Measurements from ENCODE around the gene ARHGAP29.

Gene ARHGAP29

GRCh38 chr1:94282143-94282711 is 44.8 kb upstream of the ARHGAP29 start:
- no peak overlapping the region for H2AFZ ChIP-seq (ENCODE audit: low read length)
- TF ChIP-seq, protein P1, sequence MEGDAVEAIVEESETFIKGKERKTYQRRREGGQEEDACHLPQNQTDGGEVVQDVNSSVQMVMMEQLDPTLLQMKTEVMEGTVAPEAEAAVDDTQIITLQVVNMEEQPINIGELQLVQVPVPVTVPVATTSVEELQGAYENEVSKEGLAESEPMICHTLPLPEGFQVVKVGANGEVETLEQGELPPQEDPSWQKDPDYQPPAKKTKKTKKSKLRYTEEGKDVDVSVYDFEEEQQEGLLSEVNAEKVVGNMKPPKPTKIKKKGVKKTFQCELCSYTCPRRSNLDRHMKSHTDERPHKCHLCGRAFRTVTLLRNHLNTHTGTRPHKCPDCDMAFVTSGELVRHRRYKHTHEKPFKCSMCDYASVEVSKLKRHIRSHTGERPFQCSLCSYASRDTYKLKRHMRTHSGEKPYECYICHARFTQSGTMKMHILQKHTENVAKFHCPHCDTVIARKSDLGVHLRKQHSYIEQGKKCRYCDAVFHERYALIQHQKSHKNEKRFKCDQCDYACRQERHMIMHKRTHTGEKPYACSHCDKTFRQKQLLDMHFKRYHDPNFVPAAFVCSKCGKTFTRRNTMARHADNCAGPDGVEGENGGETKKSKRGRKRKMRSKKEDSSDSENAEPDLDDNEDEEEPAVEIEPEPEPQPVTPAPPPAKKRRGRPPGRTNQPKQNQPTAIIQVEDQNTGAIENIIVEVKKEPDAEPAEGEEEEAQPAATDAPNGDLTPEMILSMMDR (IDR thresholded peaks at IDR 0.05; ENCODE audit: low read length) = no peak
- TF ChIP-seq EZH2 (IDR thresholded peaks at IDR 0.05; ENCODE audit: borderline replicate concordance, low read length) = no peak
- no peak overlapping the region for H3K4me2 ChIP-seq (ENCODE audit: low read length)
- no peaks in the 10 kb centered on the region for H3K9me2 ChIP-seq (ENCODE audit: low read depth, low read length)
- no peaks in the 10 kb centered on the region for H3K9me3 ChIP-seq (ENCODE audit: low read length)
- no peaks in the 10 kb centered on the region for H4K20me1 ChIP-seq (ENCODE audit: insufficient read depth, low read length)
- H3K27me3 ChIP-seq (ENCODE audit: insufficient read depth, low read length) = no peaks in the 10 kb centered on the region
- H3K27ac ChIP-seq (ENCODE audit: low read depth, low read length, poor library complexity, severe bottlenecking) = no peak overlapping the region
- H3K36me3 ChIP-seq (ENCODE audit: insufficient read depth, low read length) = no peaks in the 10 kb centered on the region
- H3K79me2 ChIP-seq (ENCODE audit: insufficient read depth, low read length) = no peaks in the 10 kb centered on the region
- no peaks in the 10 kb centered on the region for H3K4me1 ChIP-seq (ENCODE audit: insufficient read depth, low read length, severe bottlenecking)
- H3K9ac ChIP-seq (ENCODE audit: low read length) = no peak overlapping the region
- H3K4me3 ChIP-seq (ENCODE audit: low read depth, low read length, poor library complexity, severe bottlenecking) = no peak overlapping the region
- H3F3A ChIP-seq (ENCODE audit: insufficient read depth, low read length) = no peaks in the 10 kb centered on the region

DNA sequence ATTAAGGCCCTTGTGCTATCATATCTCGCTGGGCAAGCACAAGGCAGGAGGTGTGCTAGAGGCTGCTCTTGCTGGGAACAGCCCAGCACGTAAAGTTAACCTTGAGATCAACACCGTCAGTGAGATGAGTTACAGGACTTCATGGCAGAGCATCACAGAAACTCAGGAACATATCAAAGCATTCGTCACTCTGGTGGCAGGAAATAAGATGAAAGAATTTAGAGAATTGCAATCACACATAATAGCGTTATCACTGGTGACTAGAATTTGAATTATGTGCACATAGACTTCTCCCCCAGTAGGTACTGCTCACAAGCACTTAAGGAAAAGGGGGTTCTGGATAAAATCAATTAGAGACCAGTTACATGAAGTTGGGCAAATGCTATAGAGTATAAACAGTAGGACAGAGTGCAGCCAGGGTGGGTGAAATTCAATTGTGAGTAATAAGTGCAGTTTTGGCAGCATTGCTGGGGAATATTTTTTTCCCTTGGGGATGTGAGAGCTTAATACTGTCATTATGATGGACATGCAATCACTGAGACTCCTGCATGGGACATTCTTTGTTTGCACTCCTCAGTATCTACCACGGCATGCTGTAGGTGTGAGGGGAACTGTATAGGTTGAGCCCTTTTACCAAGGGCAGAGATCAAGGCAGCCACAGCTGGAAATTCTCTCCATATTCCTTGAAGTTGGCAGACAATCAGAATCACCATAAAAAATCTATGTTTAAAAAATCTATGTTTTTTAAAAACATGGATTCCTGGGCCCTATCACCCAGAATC is 44.2 kb upstream of the ARHGAP29 start:
- no peak for TF ChIP-seq EZH2 (IDR thresholded peaks at IDR 0.05; ENCODE audit: borderline replicate concordance, low read length)
- TF ChIP-seq, protein P1 (IDR thresholded peaks at IDR 0.05; ENCODE audit: low read length) = no peak
- no peaks in the 10 kb centered on the region for H3K79me2 ChIP-seq (ENCODE audit: insufficient read depth, low read length)
- H3K36me3 ChIP-seq (ENCODE audit: insufficient read depth, low read length) = no peaks in the 10 kb centered on the region
- H3F3A ChIP-seq (ENCODE audit: insufficient read depth, low read length) = no peaks in the 10 kb centered on the region
- no peak overlapping the region for H3K4me2 ChIP-seq (ENCODE audit: low read length)
- H3K9me2 ChIP-seq (ENCODE audit: low read depth, low read length) = no peaks in the 10 kb centered on the region
- H3K27me3 ChIP-seq (ENCODE audit: insufficient read depth, low read length) = no peaks in the 10 kb centered on the region
- no peak overlapping the region for H3K27ac ChIP-seq (ENCODE audit: low read depth, low read length, poor library complexity, severe bottlenecking)
- no peaks in the 10 kb centered on the region for H3K4me1 ChIP-seq (ENCODE audit: insufficient read depth, low read length, severe bottlenecking)
- no peaks in the 10 kb centered on the region for H3K9me3 ChIP-seq (ENCODE audit: low read length)
- no peaks in the 10 kb centered on the region for H4K20me1 ChIP-seq (ENCODE audit: insufficient read depth, low read length)
- H2AFZ ChIP-seq (ENCODE audit: low read length) = no peak overlapping the region
- no peak overlapping the region for H3K9ac ChIP-seq (ENCODE audit: low read length)
- H3K4me3 ChIP-seq (ENCODE audit: low read depth, low read length, poor library complexity, severe bottlenecking) = no peak overlapping the region

GRCh38 chr1:94280541-94280940 is 43.2 kb upstream of the ARHGAP29 start:
- H3K27me3 ChIP-seq (ENCODE audit: insufficient read depth, low read length) = no peaks in the 10 kb centered on the region
- no peaks in the 10 kb centered on the region for H3K9me3 ChIP-seq (ENCODE audit: low read length)
- TF ChIP-seq, protein P1 (IDR thresholded peaks at IDR 0.05; ENCODE audit: low read length) = no peak
- no peak for TF ChIP-seq EZH2 (IDR thresholded peaks at IDR 0.05; ENCODE audit: borderline replicate concordance, low read length)
- no peaks in the 10 kb centered on the region for H3K79me2 ChIP-seq (ENCODE audit: insufficient read depth, low read length)
- H4K20me1 ChIP-seq (ENCODE audit: insufficient read depth, low read length) = no peaks in the 10 kb centered on the region
- H3K9ac ChIP-seq (ENCODE audit: low read length) = no peak overlapping the region
- no peak overlapping the region for H2AFZ ChIP-seq (ENCODE audit: low read length)
- H3K4me2 ChIP-seq (ENCODE audit: low read length) = no peak overlapping the region
- H3K4me3 ChIP-seq (ENCODE audit: low read depth, low read length, poor library complexity, severe bottlenecking) = no peak overlapping the region
- H3F3A ChIP-seq (ENCODE audit: insufficient read depth, low read length) = no peaks in the 10 kb centered on the region
- H3K36me3 ChIP-seq (ENCODE audit: insufficient read depth, low read length) = no peaks in the 10 kb centered on the region
- no peaks in the 10 kb centered on the region for H3K4me1 ChIP-seq (ENCODE audit: insufficient read depth, low read length, severe bottlenecking)
- H3K9me2 ChIP-seq (ENCODE audit: low read depth, low read length) = no peaks in the 10 kb centered on the region
- no peak overlapping the region for H3K27ac ChIP-seq (ENCODE audit: low read depth, low read length, poor library complexity, severe bottlenecking)
